Motor neuron (in vitro differentiated cells): ENCODE results near the gene TMEM163. TPM values are rescaled to one million over a fixed set of nuclear protein-coding genes. Genes with fewer than 3 reads are reported as not detected.
A peak's percentile ranks its signal among the peaks of the same experiment; 100 is the strongest.
"Not testable (repeated sequence)": the region's sequence is repeated elsewhere in the genome, so short reads cannot be mapped to it uniquely, and the experiment has no call there.

Experiments
- ATAC-seq, 8 experiments: fragments of 200-7000 bp; cut with Tn5 transposase; replicated peaks in 6 of 8; 2 replicates each; pipeline ENCODE4 v1.8.0; 2021; ENCODE audit warnings: mild to moderate bottlenecking in 8 of 8, moderate library complexity in 8 of 8
- H3K27ac ChIP-seq, 2 donors: fragments of 250-450 bp; sonication (Bioruptor Pico); 2 replicates each; pipeline ENCODE4 v1.9.0; 2021; ENCODE audit warnings: antibody characterized with exemption in 2 of 2, mild to moderate bottlenecking in 2 of 2, moderate library complexity in 1 of 2
- H3K4me1 ChIP-seq, 2 donors: fragments of 250-450 bp; sonication (Bioruptor Pico); replicated peaks in 1 of 2; 2 replicates each; pipeline ENCODE4 v1.6.1; 2021; ENCODE audit warnings: antibody characterized with exemption in 2 of 2, mild to moderate bottlenecking in 2 of 2, moderate library complexity in 1 of 2
- H3K4me3 ChIP-seq, 5 donors: fragments of 250-450 bp; sonication (Bioruptor Pico); 2 replicates each; pipeline ENCODE4 v1.9.0; 2021; ENCODE audit warnings: antibody characterized with exemption in 5 of 5, mild to moderate bottlenecking in 5 of 5, moderate library complexity in 4 of 5
- WGBS, 10 experiments: fragments of 450-650 bp; shearing (Covaris generic); methylation state at CpG; one replicate each; pipeline ENCODE4 v1.0.0; 2022; 5-methylcytosine and 5-hydroxymethylcytosine counted together
- in situ Hi-C, 9 experiments: fragments of 400-800 bp; cut with MboI; loops; one replicate each; pipeline ENCODE4 v1.15.0; 2021; ENCODE audit warnings: low sequenced_read_pairs in 9 of 9, low pct_unique_long_range_greater_than_20kb in 2 of 9; ENCODE audit not compliant: unreplicated experiment in 9 of 9
- total RNA-seq, 8 experiments: library from RNA; unstranded; fragments of 300-600 nt; gene quantifications; 2 replicates each; pipeline versions ENCODE4 v1.2.3 to v1.2.4, GENCODE V29; 2022

The TMEM163 gene
- total RNA-seq, 8 experiments from 2014 or later, result 0.31 to 11.2 (median 0.87) TPM

- Histone ChIP-seq H3K27ac (no peak overlapping the region), H3K4me3 (no peak overlapping the region), H3K4me1 (peaks cover 0 to 11% of the 10 kb centered on the region in 2 donors)
- WGBS, 10 experiments, result 0 to 100% (median 67%) methylated on average over 1 to 2 of the region's 2 CpGs; no CpG with 5 or more reads in 1 of the 10 experiments
- ATAC-seq, result no peak
- in situ Hi-C loops, result no loop called here
These were observed 84.6 kb downstream of the TMEM163 start for GRCh38 chr2:134634054-134634753.

- WGBS, 10 experiments, result 0 to 86% (median 43%) methylated on average over 1 to 3 of the region's 3 CpGs; no CpG with 5 or more reads in 3 of the 10 experiments
- Histone ChIP-seq H3K4me1 (peaks cover 0 to 11% of the 10 kb centered on the region in 2 donors), H3K4me3 (no peak overlapping the region), H3K27ac (no peak overlapping the region)
- ATAC-seq, result peak in 5 of 8 experiments; percentile 40 to 77 (median 59)
- in situ Hi-C loops, result no loop called here
These were observed 88.2 kb downstream of the TMEM163 start for GRCh38 chr2:134630504-134631159.

- Histone ChIP-seq H3K4me3 (no peak overlapping the region), H3K4me1 (peaks cover 0 to 11% of the 10 kb centered on the region in 2 donors), H3K27ac (no peak overlapping the region)
- in situ Hi-C loops, result no loop called here
- no peak for ATAC-seq
- WGBS, 10 experiments, result 0 to 100% (median 73%) methylated on average over 1 to 3 of the region's 3 CpGs; no CpG with 5 or more reads in 2 of the 10 experiments
These were observed 90.3 kb downstream of the TMEM163 start for GRCh38 chr2:134628453-134628852.

GRCh38 chr2:134626781-134627180 is 92.0 kb downstream of the TMEM163 start:
- H3K27ac ChIP-seq, result no peak overlapping the region
- no peak overlapping the region for H3K4me3 ChIP-seq
- peaks cover 0 to 11% of the 10 kb centered on the region in 2 donors for H3K4me1 ChIP-seq
- in situ Hi-C loops, result no loop called here
- WGBS, 10 experiments, result 0 to 100% (median 65%) methylated on average over 1 to 4 of the region's 4 CpGs
- no peak for ATAC-seq

- Histone ChIP-seq H3K4me3 (no peak overlapping the region), H3K4me1 (peaks cover 0 to 1% of the 10 kb centered on the region in 2 donors), H3K27ac (no peak overlapping the region)
- WGBS, 10 experiments, result 10 to 100% (median 80%) methylated on average over 1 to 4 of the region's 4 CpGs; no CpG with 5 or more reads in 1 of the 10 experiments
- no peak for ATAC-seq
- in situ Hi-C loops, result no loop called here
These were observed 93.5 kb downstream of the TMEM163 start for GRCh38 chr2:134625311-134625710.

GRCh38 chr2:134623796-134624195 is 95.0 kb downstream of the TMEM163 start:
- Histone ChIP-seq H3K4me1 (no peaks in the 10 kb centered on the region), H3K27ac (no peak overlapping the region), H3K4me3 (no peak overlapping the region)
- WGBS, 10 experiments, result 0 to 100% (median 85%) methylated on average over 1 to 3 of the region's 3 CpGs; no CpG with 5 or more reads in 2 of the 10 experiments
- no peak for ATAC-seq
- in situ Hi-C loops, result no loop called here

GRCh38 chr2:134623046-134623445 is 95.8 kb downstream of the TMEM163 start:
- ATAC-seq, result no peak
- H3K4me3 ChIP-seq, result no peak overlapping the region
- WGBS, 10 experiments, result 0 to 100% (median 82%) methylated on average over 1 to 3 of the region's 3 CpGs; no CpG with 5 or more reads in 3 of the 10 experiments
- no peak overlapping the region for H3K27ac ChIP-seq
- in situ Hi-C loops, result no loop called here
- no peaks in the 10 kb centered on the region for H3K4me1 ChIP-seq

GRCh38 chr2:134621939-134622705 is 96.7 kb downstream of the TMEM163 start:
- in situ Hi-C loops, result no loop called here
- ATAC-seq, result no peak
- whole genome bisulfite sequencing, 10 experiments, result 20 to 95% (median 90%) methylated on average over 4 to 10 of the region's 10 CpGs
- Histone ChIP-seq H3K27ac (no peak overlapping the region), H3K4me1 (no peaks in the 10 kb centered on the region), H3K4me3 (no peak overlapping the region)

- no peak for ATAC-seq
- in situ Hi-C loops, result no loop called here
- no peak overlapping the region for H3K27ac ChIP-seq
- H3K4me1 ChIP-seq, result no peaks in the 10 kb centered on the region
- H3K4me3 ChIP-seq, result no peak overlapping the region
- WGBS, 10 experiments, result 0 to 94% (median 88%) methylated on average over 2 to 4 of the region's 4 CpGs; no CpG with 5 or more reads in 1 of the 10 experiments
These were observed 99.5 kb downstream of the TMEM163 start for GRCh38 chr2:134619250-134619649.

- H3K4me1 ChIP-seq, in situ Hi-C loops, H3K4me3 ChIP-seq, H3K27ac ChIP-seq, ATAC-seq: not testable (repeated sequence)
- WGBS, 10 experiments, result 17 to 100% (median 56%) methylated on average over 1 to 3 of the region's 3 CpGs; no CpG with 5 or more reads in 4 of the 10 experiments
These were observed 103.3 kb downstream of the TMEM163 start for GRCh38 chr2:134615480-134615879.

- 20 to 100% (median 49%) methylated on average over 1 of the region's 1 CpG; no CpG with 5 or more reads in 6 of the 10 experiments for WGBS, 10 experiments
- in situ Hi-C loops, result no loop called here
- Histone ChIP-seq H3K4me3 (no peak overlapping the region), H3K27ac (no peak overlapping the region), H3K4me1 (no peaks in the 10 kb centered on the region)
- peak in 1 of 8 experiments; percentile 26 for ATAC-seq
These were observed 107.5 kb downstream of the TMEM163 start for GRCh38 chr2:134611316-134611715.

- no peaks in the 10 kb centered on the region for H3K4me1 ChIP-seq
- H3K27ac ChIP-seq, result no peak overlapping the region
- no peak for ATAC-seq
- in situ Hi-C loops, result no loop called here
- no peak overlapping the region for H3K4me3 ChIP-seq
- 51 to 100% (median 87%) methylated on average over 1 to 2 of the region's 2 CpGs; no CpG with 5 or more reads in 3 of the 10 experiments for WGBS, 10 experiments
These were observed 107.9 kb downstream of the TMEM163 start for GRCh38 chr2:134610871-134611270.
